Natural killer cell (primary cell): Measurements from ENCODE around the gene BLOC1S5. TPM values are rescaled to one million over a fixed set of nuclear protein-coding genes. Genes with fewer than 3 reads are reported as not detected.

Source experiments
- ATAC-seq, 3 donors: fragments of 150-1000 bp in 2 of 3; fragments of 200-7000 bp in 1 of 3; cut with Tn5 transposase; 1 replicate in 1 of 3; 2 replicates in 2 of 3; pipeline ENCODE4 v1.10.0; 2021; ENCODE audit warnings: mild to moderate bottlenecking in 2 of 3, moderate library complexity in 2 of 3
- DNase-seq, 2 donors: peaks; one replicate each; pipeline versions ENCODE4 v3.0.0 to v3.0.0-alpha.2; 2013 to 2021; ENCODE audit warnings: mixed read lengths in 1 of 2
- H3K27ac ChIP-seq: one replicate; pipeline ENCODE4 v1.5.1; 2013; ENCODE audit warnings: mild to moderate bottlenecking, low read length
- H3K27me3 ChIP-seq: one replicate; pipeline ENCODE4 v1.6.1; 2013; ENCODE audit warnings: low read length; ENCODE audit not compliant: control insufficient read depth, insufficient read depth
- H3K36me3 ChIP-seq: one replicate; pipeline ENCODE4 v1.6.1; 2013; ENCODE audit warnings: low read length; ENCODE audit not compliant: control insufficient read depth, insufficient read depth
- H3K4me1 ChIP-seq: one replicate; pipeline ENCODE4 v1.6.1; 2013; ENCODE audit warnings: low read length; ENCODE audit not compliant: control insufficient read depth, insufficient read depth
- H3K4me3 ChIP-seq: one replicate; pipeline ENCODE4 v1.5.1; 2013; ENCODE audit warnings: low read length
- H3K9me3 ChIP-seq: one replicate; pipeline ENCODE4 v1.6.1; 2013; ENCODE audit warnings: low read length; ENCODE audit not compliant: control insufficient read depth, insufficient read depth
- H3K27ac Mint-ChIP-seq, 2 donors: one replicate each; pipeline ENCODE4 v1.8.0; 2022; ENCODE audit warnings: mild to moderate bottlenecking in 2 of 2, mixed read lengths in 2 of 2, moderate library complexity in 1 of 2
- H3K27me3 Mint-ChIP-seq, 2 donors: one replicate each; pipeline ENCODE4 v1.8.0; 2022; ENCODE audit warnings: low read depth in 2 of 2, mixed read lengths in 2 of 2
- H3K36me3 Mint-ChIP-seq: one replicate; pipeline ENCODE4 v1.8.0; 2022; ENCODE audit warnings: mixed read lengths
- H3K4me1 Mint-ChIP-seq, 2 donors: one replicate each; pipeline ENCODE4 v1.8.0; 2022; ENCODE audit warnings: mixed read lengths in 2 of 2
- H3K4me3 Mint-ChIP-seq: one replicate; pipeline ENCODE4 v1.8.0; 2022; ENCODE audit warnings: mild to moderate bottlenecking, moderate library complexity, mixed read lengths
- H3K9me3 Mint-ChIP-seq, 2 donors: one replicate each; pipeline ENCODE4 v1.8.0; 2022; ENCODE audit warnings: mixed read lengths in 2 of 2
- CTCF ChIP-seq: fragments of 200-600 bp; IDR thresholded peaks from one replicate; pipeline ENCODE4 v1.8.0; 2022; ENCODE audit warnings: antibody characterized with exemption
- WGBS: methylation state at CpG from one replicate; pipeline ENCODE4 v1.1.7; 2013; ENCODE audit warnings: missing lambda C conversion rate; ENCODE audit not compliant: insufficient coverage; 5-methylcytosine and 5-hydroxymethylcytosine counted together
- intact Hi-C: fragments of 100-400 bp; cut with micrococcal nuclease; formaldehyde crosslinking; loops from one replicate; pipeline ENCODE4 v1.14.2; 2022
- total RNA-seq, 4 donors: library from RNA; stranded (reverse); fragments of 120-200 nt in 1 of 4; gene quantifications; one replicate each; pipeline versions ENCODE4 v1.2.3 to v1.2.4, GENCODE V29; 2013 to 2022

The BLOC1S5 gene
- total RNA-seq, 3 donors from 2014 or later (not counting 1 experiment from before 2014, with no cell fraction given), result 11.2 to 15.9 (median 15.4) TPM

DNA sequence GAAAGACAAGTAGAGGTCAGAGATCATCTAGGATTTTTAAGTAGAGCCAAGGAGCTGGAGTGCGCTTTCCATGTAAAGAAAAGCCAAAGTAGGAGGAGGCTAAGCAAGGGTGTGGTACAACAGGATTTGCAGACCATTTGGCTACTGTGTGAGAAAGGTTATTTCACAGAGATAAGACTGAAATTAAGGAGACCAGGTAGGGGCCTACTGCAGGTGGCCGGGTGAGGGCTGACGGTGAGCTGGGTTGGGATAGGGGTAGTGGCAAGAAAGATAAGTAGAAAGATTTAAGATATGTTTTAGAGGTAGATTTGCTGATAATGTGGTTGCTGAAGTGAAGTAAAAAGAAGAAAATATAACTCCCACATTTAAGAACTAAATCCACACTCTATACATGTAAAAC is 3.8 kb downstream of the BLOC1S5 start:
- H3K9me3 Mint-ChIP-seq, result no peaks in the 10 kb centered on the region
- ATAC-seq (no peak), DNase-seq (no peak)
- no peak overlapping the region for H3K27ac Mint-ChIP-seq
- no peaks in the 10 kb centered on the region for H3K36me3 Mint-ChIP-seq
- Histone ChIP-seq H3K27ac (no peak overlapping the region), H3K4me3 (no peak overlapping the region), H3K4me1 (peaks cover 7% of the 10 kb centered on the region), H3K9me3 (no peaks in the 10 kb centered on the region), H3K36me3 (peaks cover 30% of the 10 kb centered on the region), H3K27me3 (no peaks in the 10 kb centered on the region)
- peaks cover 7 to 36% of the 10 kb centered on the region in 2 donors for H3K4me1 Mint-ChIP-seq
- intact Hi-C loops, result loop anchor here (5.0 kb wide), 1 partner anchor 673 kb away; the partner anchor contains the start of genes CAGE1 and RIOK1
- H3K27me3 Mint-ChIP-seq, result no peaks in the 10 kb centered on the region
- WGBS, result 95% methylated on average over 3 of the region's 3 CpGs
- TF ChIP-seq CTCF, result no peak
- no peak overlapping the region for H3K4me3 Mint-ChIP-seq

DNA sequence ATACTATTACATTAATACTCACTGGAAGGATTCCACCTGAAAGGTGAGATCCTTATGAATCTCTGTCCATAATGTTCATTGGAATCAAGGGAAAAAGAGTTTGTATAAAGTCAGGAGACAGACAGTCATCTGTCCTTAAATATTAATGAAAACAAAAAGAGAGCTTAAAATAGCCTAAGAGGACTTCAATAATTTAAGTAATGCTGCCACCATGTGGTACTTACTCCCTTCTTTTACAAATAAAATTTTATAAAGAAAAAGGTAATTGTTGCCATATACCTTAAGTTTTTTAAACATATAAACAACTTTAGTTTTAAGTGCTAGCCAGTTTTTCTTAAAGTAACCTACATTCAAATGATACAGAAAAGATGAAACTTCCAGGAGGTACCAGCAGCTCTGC is 5.1 kb downstream of the BLOC1S5 start:
- Mint-ChIP-seq H3K27ac (no peak overlapping the region), H3K4me3 (no peak overlapping the region), H3K27me3 (no peaks in the 10 kb centered on the region), H3K4me1 (peaks cover 7 to 27% of the 10 kb centered on the region in 2 donors), H3K9me3 (no peaks in the 10 kb centered on the region), H3K36me3 (no peaks in the 10 kb centered on the region)
- Histone ChIP-seq H3K27ac (no peak overlapping the region), H3K4me1 (no peaks in the 10 kb centered on the region), H3K4me3 (no peak overlapping the region), H3K36me3 (peaks cover 37% of the 10 kb centered on the region), H3K9me3 (no peaks in the 10 kb centered on the region), H3K27me3 (no peaks in the 10 kb centered on the region)
- intact Hi-C loops, result loop anchor here (5.0 kb wide), 1 partner anchor 337 kb away; no protein-coding TSS in a partner anchor
- no peak for ATAC-seq
- TF ChIP-seq CTCF, result peak; percentile 30
- peak in 1 of 2 donors; percentile 26 for DNase-seq

GRCh38 chr6:8057793-8058192 is 6.4 kb downstream of the BLOC1S5 start:
- Histone ChIP-seq H3K27me3 (no peaks in the 10 kb centered on the region), H3K27ac (no peak overlapping the region), H3K4me1 (no peaks in the 10 kb centered on the region), H3K4me3 (no peak overlapping the region), H3K36me3 (peaks cover 38% of the 10 kb centered on the region), H3K9me3 (no peaks in the 10 kb centered on the region)
- Mint-ChIP-seq H3K27ac (peak overlapping the region in 1 of 2 donors; percentile 44), H3K9me3 (no peaks in the 10 kb centered on the region), H3K4me1 (peaks cover 0 to 15% of the 10 kb centered on the region in 2 donors), H3K27me3 (no peaks in the 10 kb centered on the region), H3K36me3 (no peaks in the 10 kb centered on the region), H3K4me3 (no peak overlapping the region)
- no peak for ATAC-seq
- no peak for DNase-seq
- 100% methylated on average over 2 of the region's 3 CpGs for WGBS
- intact Hi-C loops, result loop anchor here (5.0 kb wide), 1 partner anchor 335 kb away; no protein-coding TSS in a partner anchor
- TF ChIP-seq CTCF, result no peak

- H3K4me1 Mint-ChIP-seq, result peaks cover 0 to 15% of the 10 kb centered on the region in 2 donors
- no peak overlapping the region for H3K4me3 Mint-ChIP-seq
- ATAC-seq (no peak), DNase-seq (no peak)
- Histone ChIP-seq H3K27me3 (no peaks in the 10 kb centered on the region), H3K4me3 (no peak overlapping the region), H3K27ac (no peak overlapping the region), H3K9me3 (no peaks in the 10 kb centered on the region), H3K4me1 (no peaks in the 10 kb centered on the region), H3K36me3 (peaks cover 38% of the 10 kb centered on the region)
- no peaks in the 10 kb centered on the region for H3K27me3 Mint-ChIP-seq
- no peaks in the 10 kb centered on the region for H3K9me3 Mint-ChIP-seq
- 100% methylated on average over 1 of the region's 4 CpGs for WGBS
- TF ChIP-seq CTCF, result no peak
- intact Hi-C loops, result loop anchor here (5.0 kb wide), 1 partner anchor 335 kb away; no protein-coding TSS in a partner anchor
- no peak overlapping the region for H3K27ac Mint-ChIP-seq
- H3K36me3 Mint-ChIP-seq, result no peaks in the 10 kb centered on the region
Measured at GRCh38 chr6:8057263-8057662, 6.9 kb downstream of the BLOC1S5 start.
